ENCODE data around the gene NUDT8. TPM values are rescaled to one million over a fixed set of nuclear protein-coding genes. Genes with fewer than 3 reads are reported as not detected.

The NUDT8 gene
- total and polyA plus RNA-seq, 2 donors (not counting 1 experiment from before 2014, with no cell fraction given), result 6.9 to 7.1 TPM

- intact Hi-C loops (cut with micrococcal nuclease), result loop anchor here (5.0 kb wide), 1 partner anchor 37 kb away; no protein-coding TSS in a partner anchor
- H3K9ac ChIP-seq (ENCODE audit: low read length), result no peak overlapping the region
- H3K4me2 ChIP-seq (replicated peaks; ENCODE audit: low read depth, low read length, poor library complexity, severe bottlenecking), result no peak overlapping the region
- peaks cover 26% of the 10 kb centered on the region for H3K79me2 ChIP-seq (ENCODE audit: control insufficient read depth, insufficient read depth, low read length)
- no peak overlapping the region for H3K4me3 ChIP-seq (ENCODE audit: control extremely low read depth in 1 of 5, extremely low read depth in 1 of 5, insufficient read depth in 1 of 5, low read depth in 2 of 5, low read length in 4 of 5)
- WGBS (ENCODE audit: insufficient coverage), result 99% methylated on average over 15 of the region's 15 CpGs
- no peaks in the 10 kb centered on the region for H3K9me3 Mint-ChIP-seq (ENCODE audit: insufficient read depth)
- H3K27me3 ChIP-seq (replicated peaks in 1 of 4; ENCODE audit: control extremely low read depth in 1 of 4, control insufficient read depth in 3 of 4, insufficient read depth in 4 of 4, low read length in 3 of 4), result peaks cover 0 to 4% (median 0%) of the 10 kb centered on the region in 4 experiments
- H3K9me3 ChIP-seq (ENCODE audit: control extremely low read depth in 1 of 3, control insufficient read depth in 2 of 3, insufficient read depth in 1 of 3, low read length in 2 of 3), result no peaks in the 10 kb centered on the region
- no peak for TF ChIP-seq CTCF (IDR thresholded peaks at IDR 0.05)
- no peak for TF ChIP-seq EZH2 (IDR thresholded peaks at IDR 0.05; ENCODE audit: borderline replicate concordance, insufficient read depth, low read depth, low read length, poor library complexity, severe bottlenecking)
- ATAC-seq (ENCODE audit: low read depth), result no peak
- peaks cover 0 to 45% of the 10 kb centered on the region in 2 experiments for H3K36me3 ChIP-seq (replicated peaks in 1 of 2; ENCODE audit: control extremely low read depth in 1 of 2, control insufficient read depth in 1 of 2, extremely low read depth in 1 of 2, insufficient read depth in 2 of 2, low read length in 1 of 2)
- no peaks in the 10 kb centered on the region for H4K20me1 ChIP-seq (ENCODE audit: control insufficient read depth, insufficient read depth, low read length, poor library complexity, severe bottlenecking)
- H3K27ac Mint-ChIP-seq, result no peak overlapping the region
- DNase-seq, result no peak
- no peak overlapping the region for H3K27ac ChIP-seq (ENCODE audit: low read length in 2 of 2)
- H2AFZ ChIP-seq (ENCODE audit: insufficient read depth, low read depth, low read length, poor library complexity, severe bottlenecking), result no peak overlapping the region
- POLR2A ChIA-PET, result interaction anchor here (0.7 kb wide), 1 partner anchor 27 kb away, joined by 3 read pairs; the partner anchor contains the start of gene GSTP1
- H3K27me3 Mint-ChIP-seq, result no peaks in the 10 kb centered on the region
- no peak overlapping the region for H3K4me3 Mint-ChIP-seq
- peaks cover 35 to 42% of the 10 kb centered on the region in 2 donors for H3K4me1 ChIP-seq (ENCODE audit: control insufficient read depth in 2 of 2, insufficient read depth in 2 of 2, low read length in 2 of 2)
- CTCF ChIA-PET, result interaction anchor here (0.7 to 3.2 kb wide), 2 partner anchors 19 to 57 kb away, joined by 3 to 15 read pairs; partner anchors contain the start of gene NUDT8
- peaks cover 46% of the 10 kb centered on the region for H3K4me1 Mint-ChIP-seq
These were observed 19.4 kb downstream of the NUDT8 start for GRCh38 chr11:67610302-67610868.

GRCh38 chr11:67609316-67609715 lies 20.4 kb downstream of the NUDT8 start:
- 95% methylated on average over 5 of the region's 10 CpGs for WGBS (ENCODE audit: insufficient coverage)
- no peak for TF ChIP-seq CTCF (IDR thresholded peaks at IDR 0.05)
- no peak for TF ChIP-seq EZH2 (IDR thresholded peaks at IDR 0.05; ENCODE audit: borderline replicate concordance, insufficient read depth, low read depth, low read length, poor library complexity, severe bottlenecking)
- Histone ChIP-seq H3K4me1 (ENCODE audit: control insufficient read depth in 2 of 2, insufficient read depth in 2 of 2, low read length in 2 of 2) (peaks cover 24 to 31% of the 10 kb centered on the region in 2 donors), H4K20me1 (ENCODE audit: control insufficient read depth, insufficient read depth, low read length, poor library complexity, severe bottlenecking) (no peaks in the 10 kb centered on the region), H3K27me3 (replicated peaks in 1 of 4; ENCODE audit: control extremely low read depth in 1 of 4, control insufficient read depth in 3 of 4, insufficient read depth in 4 of 4, low read length in 3 of 4) (peaks cover 0 to 14% (median 4%) of the 10 kb centered on the region in 4 experiments), H3K4me3 (ENCODE audit: control extremely low read depth in 1 of 5, extremely low read depth in 1 of 5, insufficient read depth in 1 of 5, low read depth in 2 of 5, low read length in 4 of 5) (no peak overlapping the region), H3K9ac (ENCODE audit: low read length) (no peak overlapping the region), H3K27ac (ENCODE audit: low read length in 2 of 2) (no peak overlapping the region), H3K79me2 (ENCODE audit: control insufficient read depth, insufficient read depth, low read length) (peaks cover 26% of the 10 kb centered on the region), H2AFZ (ENCODE audit: insufficient read depth, low read depth, low read length, poor library complexity, severe bottlenecking) (no peak overlapping the region), H3K9me3 (ENCODE audit: control extremely low read depth in 1 of 3, control insufficient read depth in 2 of 3, insufficient read depth in 1 of 3, low read length in 2 of 3) (no peaks in the 10 kb centered on the region), H3K36me3 (replicated peaks in 1 of 2; ENCODE audit: control extremely low read depth in 1 of 2, control insufficient read depth in 1 of 2, extremely low read depth in 1 of 2, insufficient read depth in 2 of 2, low read length in 1 of 2) (peaks cover 0 to 45% of the 10 kb centered on the region in 2 experiments), H3K4me2 (replicated peaks; ENCODE audit: low read depth, low read length, poor library complexity, severe bottlenecking) (no peak overlapping the region)
- intact Hi-C loops (cut with micrococcal nuclease), result no loop called here
- no peak for DNase-seq
- ChIA-PET POLR2A (interaction anchor here (0.6 kb wide), 1 partner anchor 124 kb away, joined by 10 read pairs; no protein-coding TSS in a partner anchor), CTCF (interaction anchor here (1.0 to 3.2 kb wide), 6 partner anchors 10 to 51 kb away, joined by 3 to 15 read pairs (median 7); partner anchors contain the start of gene NUDT8)
- Mint-ChIP-seq H3K27ac (no peak overlapping the region), H3K4me3 (no peak overlapping the region), H3K27me3 (peaks cover 9% of the 10 kb centered on the region), H3K9me3 (ENCODE audit: insufficient read depth) (no peaks in the 10 kb centered on the region), H3K4me1 (peaks cover 35% of the 10 kb centered on the region)
- no peak for ATAC-seq (ENCODE audit: low read depth)

Measured in B cell (primary cell).